Liver (tissue), 9 donors: Measurements from ENCODE around the gene BLNK. TPM values are rescaled to one million over a fixed set of nuclear protein-coding genes. Genes with fewer than 3 reads are reported as not detected.
A peak's percentile ranks its signal among the peaks of the same experiment; 100 is the strongest.

ENCODE experiments used
- DNase-seq: peaks from one replicate; pipeline ENCODE4 v3.0.0-alpha.2; 2017; ENCODE audit warnings: low spot score
- H3K27ac ChIP-seq, 2 donors: one replicate each; pipeline ENCODE4 v1.7.0; 2013; ENCODE audit warnings: inconsistent platforms in 2 of 2, low read length in 2 of 2, control low read depth in 1 of 2, low read depth in 1 of 2, mild to moderate bottlenecking in 1 of 2
- H3K27me3 ChIP-seq, 4 donors: one replicate each; pipeline versions ENCODE4 v1.6.1 to v1.7.0; 2013; ENCODE audit warnings: low read length in 3 of 4, inconsistent platforms in 1 of 4, mild to moderate bottlenecking in 1 of 4, moderate library complexity in 1 of 4; ENCODE audit not compliant: control insufficient read depth in 4 of 4, insufficient read depth in 4 of 4
- H3K36me3 ChIP-seq, 4 donors: one replicate each; pipeline versions ENCODE4 v1.6.1 to v1.7.0; 2013; ENCODE audit warnings: low read length in 3 of 4, mild to moderate bottlenecking in 3 of 4, low read depth in 1 of 4, moderate library complexity in 1 of 4; ENCODE audit not compliant: control insufficient read depth in 4 of 4, insufficient read depth in 3 of 4
- H3K4me1 ChIP-seq, 4 donors: one replicate each; pipeline versions ENCODE4 v1.6.1 to v1.7.0; 2013; ENCODE audit warnings: low read length in 3 of 4, mild to moderate bottlenecking in 3 of 4, moderate library complexity in 1 of 4; ENCODE audit not compliant: control insufficient read depth in 4 of 4, insufficient read depth in 4 of 4
- H3K4me3 ChIP-seq, 3 donors: one replicate each; pipeline versions ENCODE4 v1.6.1 to v1.7.0; 2013; ENCODE audit warnings: low read length in 3 of 3, control low read depth in 1 of 3, low read depth in 1 of 3, mild to moderate bottlenecking in 1 of 3
- H3K9ac ChIP-seq, 2 donors: one replicate each; pipeline ENCODE4 v1.7.0; 2013; ENCODE audit warnings: low read length in 2 of 2, mild to moderate bottlenecking in 2 of 2, moderate library complexity in 2 of 2, control low read depth in 1 of 2, low read depth in 1 of 2
- H3K9me3 ChIP-seq, 4 donors: one replicate each; pipeline versions ENCODE4 v1.6.1 to v1.7.0; 2013; ENCODE audit warnings: low read length in 3 of 4; ENCODE audit not compliant: control insufficient read depth in 4 of 4
- EGR1 ChIP-seq, 2 donors: IDR thresholded peaks; 2 replicates each; pipeline ENCODE4 v1.6.1; 2016 to 2018; ENCODE audit warnings: antibody characterized with exemption in 2 of 2, low read depth in 2 of 2
- FOXA1 ChIP-seq: IDR thresholded peaks from 2 replicates; pipeline ENCODE4 v1.6.1; 2016; ENCODE audit warnings: antibody characterized with exemption
- FOXA2 ChIP-seq: IDR thresholded peaks from 2 replicates; pipeline ENCODE4 v1.6.1; 2016; ENCODE audit warnings: antibody characterized with exemption
- GABPA ChIP-seq, 2 donors: IDR thresholded peaks in 1 of 2; conservative IDR thresholded peaks in 1 of 2; 2 replicates each; pipeline ENCODE4 v1.6.1; 2016; ENCODE audit warnings: antibody characterized with exemption in 2 of 2, mild to moderate bottlenecking in 1 of 2, moderate library complexity in 1 of 2
- HNF4A ChIP-seq, 2 donors: conservative IDR thresholded peaks; 2 replicates each; pipeline ENCODE4 v1.6.1; 2016; ENCODE audit warnings: antibody characterized with exemption in 2 of 2, mild to moderate bottlenecking in 2 of 2
- HNF4G ChIP-seq: IDR thresholded peaks from 2 replicates; pipeline ENCODE4 v1.6.1; 2016; ENCODE audit warnings: antibody characterized with exemption
- JUND ChIP-seq, 2 donors: IDR thresholded peaks; 2 replicates each; pipeline ENCODE4 v1.6.1; 2016; ENCODE audit warnings: antibody characterized with exemption in 2 of 2
- NR2F2 ChIP-seq: IDR thresholded peaks from 2 replicates; pipeline ENCODE4 v1.6.1; 2016; ENCODE audit warnings: antibody characterized with exemption
- RAD21 ChIP-seq, 2 donors: IDR thresholded peaks; 2 replicates each; pipeline ENCODE4 v1.6.1; 2016; ENCODE audit warnings: antibody characterized with exemption in 2 of 2, mild to moderate bottlenecking in 2 of 2
- RXRA ChIP-seq, 2 donors: IDR thresholded peaks; 2 replicates each; pipeline ENCODE4 v1.6.1; 2017 to 2018; ENCODE audit warnings: antibody characterized with exemption in 2 of 2, mild to moderate bottlenecking in 1 of 2
- SP1 ChIP-seq: IDR thresholded peaks from 2 replicates; pipeline ENCODE4 v1.6.1; 2018; ENCODE audit warnings: antibody characterized with exemption, mild to moderate bottlenecking
- TAF1 ChIP-seq: conservative IDR thresholded peaks from 2 replicates; pipeline ENCODE4 v1.6.1; 2016; ENCODE audit warnings: antibody characterized with exemption, mild to moderate bottlenecking
- YY1 ChIP-seq: IDR thresholded peaks from 2 replicates; pipeline ENCODE4 v1.6.1; 2016; ENCODE audit warnings: antibody characterized with exemption, mild to moderate bottlenecking
- whole genome bisulfite sequencing: extraction: QIAGEN DNeasy Blood & Tissue Kit; methylation state at CpG from one replicate; pipeline ENCODE4 v1.1.7; 2013; 5-methylcytosine and 5-hydroxymethylcytosine counted together
- polyA plus RNA-seq, 2 donors: library from polyadenylated mRNA; stranded (reverse) in 1 of 2; unstranded in 1 of 2; fragments of 200-250 nt in 1 of 2; fragments of >200 nt in 1 of 2; fragmentation: Nextera tagmentation in 1 of 2; extraction: Ambion mirVana in 1 of 2; gene quantifications; one replicate each; pipeline versions ENCODE4 v1.2.1 to v1.2.3, GENCODE V29; 2013 to 2015
- total RNA-seq, 2 donors: library from RNA; depleted of rRNA; stranded (reverse); fragments of >200 nt; gene quantifications; one replicate each; pipeline ENCODE4 v1.2.3, GENCODE V29; 2014
- TF ChIP-seq, protein P1 (sequence below): IDR thresholded peaks from 2 replicates; pipeline ENCODE4 v1.6.1; 2016; ENCODE audit warnings: antibody characterized with exemption
- TF ChIP-seq, protein P2 (sequence below): IDR thresholded peaks from 2 replicates; pipeline ENCODE4 v1.6.1; 2016; ENCODE audit warnings: antibody characterized with exemption, mild to moderate bottlenecking
- TF ChIP-seq, protein P3 (sequence below): fragments of 150-350 bp; IDR thresholded peaks from 2 replicates; pipeline ENCODE4 v1.5.1; 2017; ENCODE audit warnings: improper control_type of control experiment, low read depth, low read length; ENCODE audit not compliant: missing input control
- TF ChIP-seq, protein P4 (sequence below): IDR thresholded peaks from 2 replicates; pipeline ENCODE4 v1.6.1; 2016; ENCODE audit warnings: antibody characterized with exemption
- donor health status: healthy.
- donor health status: healthy.
- donor health status: healthy.
- donor health status: healthy.
- donor health status: healthy.

BLNK gene
- total and polyA plus RNA-seq, 4 donors: 3.3 to 45.2 (median 14.5) TPM

DNA sequence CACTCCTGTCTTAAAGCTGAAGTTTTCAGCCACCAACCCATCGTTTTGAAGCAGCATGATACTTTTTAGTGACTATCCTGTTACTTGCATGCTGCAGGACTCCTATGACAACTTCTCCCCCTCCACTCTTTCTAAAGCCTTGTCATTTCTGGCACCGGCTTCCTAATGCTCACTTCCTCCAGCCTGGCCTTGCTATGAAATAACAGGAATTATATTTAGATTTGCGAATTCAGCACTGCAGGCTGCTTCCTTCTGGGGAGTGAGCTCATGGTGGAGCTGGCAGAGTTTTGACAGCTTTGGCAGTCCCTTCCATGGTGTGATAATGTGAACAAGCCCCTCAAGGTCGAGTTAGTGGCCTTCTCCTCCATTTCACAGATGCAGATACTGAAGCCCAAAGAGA is 13.4 kb downstream of the BLNK start:
- H3K27me3 ChIP-seq: no peaks in the 10 kb centered on the region
- H3K4me1 ChIP-seq: peaks cover 2 to 36% (median 13%) of the 10 kb centered on the region in 4 donors
- no peak for TF ChIP-seq YY1
- peak; percentile 21 for TF ChIP-seq NR2F2
- H3K27ac ChIP-seq: peak overlapping the region in 1 of 2 donors; percentile 6
- WGBS: 52% methylated on average over 4 of the region's 4 CpGs
- H3K9ac ChIP-seq: no peak overlapping the region
- H3K4me3 ChIP-seq: no peak overlapping the region
- H3K36me3 ChIP-seq: peaks cover 0 to 4% (median 1%) of the 10 kb centered on the region in 4 donors
- no peaks in the 10 kb centered on the region for H3K9me3 ChIP-seq
- no peak for DNase-seq

DNA sequence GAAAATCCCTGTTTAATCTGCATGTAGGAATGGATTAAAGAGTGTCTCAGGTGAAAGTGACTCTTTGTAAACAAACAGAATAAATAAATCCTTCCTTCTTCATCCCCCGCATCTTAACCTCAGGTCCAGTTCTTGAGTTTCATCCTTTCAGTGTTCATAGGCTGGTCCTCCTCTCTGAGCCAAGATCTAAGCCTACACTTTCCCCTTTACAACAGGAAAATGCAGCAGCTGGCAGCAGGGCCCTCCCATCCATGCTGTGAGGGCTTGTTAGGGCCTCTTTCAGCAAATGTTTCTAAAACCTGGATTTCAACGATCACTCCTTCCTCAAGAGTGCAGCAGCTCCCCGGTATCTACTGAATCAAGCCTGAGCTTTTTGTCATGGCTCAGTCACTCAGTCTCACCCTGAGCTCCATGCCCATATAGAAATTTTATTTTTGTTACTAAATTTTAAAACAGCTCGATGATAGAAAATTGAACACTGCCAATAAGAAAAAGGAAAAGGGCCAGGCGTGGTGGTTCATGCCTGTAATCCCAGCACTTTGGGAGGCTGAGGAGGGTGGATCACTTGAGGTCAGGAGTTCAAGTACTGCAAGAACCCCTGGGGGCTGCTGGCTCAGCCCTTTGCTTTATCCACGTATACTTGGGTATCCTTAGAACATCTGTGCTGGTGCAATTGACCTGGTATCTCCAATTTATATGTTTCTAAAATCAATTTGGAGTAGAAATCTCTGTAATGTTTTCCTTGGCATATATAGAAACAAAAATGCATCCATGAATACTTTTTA is 15.6 kb downstream of the BLNK start:
- Histone ChIP-seq H3K27me3 (no peaks in the 10 kb centered on the region), H3K9ac (no peak overlapping the region), H3K27ac (no peak overlapping the region), H3K36me3 (peaks cover 0 to 6% (median 1%) of the 10 kb centered on the region in 4 donors), H3K9me3 (no peaks in the 10 kb centered on the region), H3K4me3 (no peak overlapping the region), H3K4me1 (peaks cover under 1 to 32% (median 13%) of the 10 kb centered on the region in 4 donors)
- TF ChIP-seq RAD21 (IDR thresholded peaks at IDR 0.05): no peak
- TF ChIP-seq HNF4G: no peak
- TF ChIP-seq RXRA (IDR thresholded peaks at IDR 0.05): no peak
- no peak for TF ChIP-seq EGR1 (IDR thresholded peaks at IDR 0.05; ENCODE audit: low read depth in 2 of 2)
- TF ChIP-seq JUND (IDR thresholded peaks at IDR 0.05): no peak
- TF ChIP-seq HNF4A (conservative IDR thresholded peaks at IDR 0.05): no peak
- no peak for TF ChIP-seq TAF1
- TF ChIP-seq GABPA (IDR thresholded peaks at IDR 0.05 in 1 of 2, conservative IDR thresholded peaks at IDR 0.05 in 1 of 2): no peak
- no peak for TF ChIP-seq FOXA2
- TF ChIP-seq, protein P1, sequence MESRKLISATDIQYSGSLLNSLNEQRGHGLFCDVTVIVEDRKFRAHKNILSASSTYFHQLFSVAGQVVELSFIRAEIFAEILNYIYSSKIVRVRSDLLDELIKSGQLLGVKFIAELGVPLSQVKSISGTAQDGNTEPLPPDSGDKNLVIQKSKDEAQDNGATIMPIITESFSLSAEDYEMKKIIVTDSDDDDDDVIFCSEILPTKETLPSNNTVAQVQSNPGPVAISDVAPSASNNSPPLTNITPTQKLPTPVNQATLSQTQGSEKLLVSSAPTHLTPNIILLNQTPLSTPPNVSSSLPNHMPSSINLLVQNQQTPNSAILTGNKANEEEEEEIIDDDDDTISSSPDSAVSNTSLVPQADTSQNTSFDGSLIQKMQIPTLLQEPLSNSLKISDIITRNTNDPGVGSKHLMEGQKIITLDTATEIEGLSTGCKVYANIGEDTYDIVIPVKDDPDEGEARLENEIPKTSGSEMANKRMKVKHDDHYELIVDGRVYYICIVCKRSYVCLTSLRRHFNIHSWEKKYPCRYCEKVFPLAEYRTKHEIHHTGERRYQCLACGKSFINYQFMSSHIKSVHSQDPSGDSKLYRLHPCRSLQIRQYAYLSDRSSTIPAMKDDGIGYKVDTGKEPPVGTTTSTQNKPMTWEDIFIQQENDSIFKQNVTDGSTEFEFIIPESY: no peak
- TF ChIP-seq, protein P2, sequence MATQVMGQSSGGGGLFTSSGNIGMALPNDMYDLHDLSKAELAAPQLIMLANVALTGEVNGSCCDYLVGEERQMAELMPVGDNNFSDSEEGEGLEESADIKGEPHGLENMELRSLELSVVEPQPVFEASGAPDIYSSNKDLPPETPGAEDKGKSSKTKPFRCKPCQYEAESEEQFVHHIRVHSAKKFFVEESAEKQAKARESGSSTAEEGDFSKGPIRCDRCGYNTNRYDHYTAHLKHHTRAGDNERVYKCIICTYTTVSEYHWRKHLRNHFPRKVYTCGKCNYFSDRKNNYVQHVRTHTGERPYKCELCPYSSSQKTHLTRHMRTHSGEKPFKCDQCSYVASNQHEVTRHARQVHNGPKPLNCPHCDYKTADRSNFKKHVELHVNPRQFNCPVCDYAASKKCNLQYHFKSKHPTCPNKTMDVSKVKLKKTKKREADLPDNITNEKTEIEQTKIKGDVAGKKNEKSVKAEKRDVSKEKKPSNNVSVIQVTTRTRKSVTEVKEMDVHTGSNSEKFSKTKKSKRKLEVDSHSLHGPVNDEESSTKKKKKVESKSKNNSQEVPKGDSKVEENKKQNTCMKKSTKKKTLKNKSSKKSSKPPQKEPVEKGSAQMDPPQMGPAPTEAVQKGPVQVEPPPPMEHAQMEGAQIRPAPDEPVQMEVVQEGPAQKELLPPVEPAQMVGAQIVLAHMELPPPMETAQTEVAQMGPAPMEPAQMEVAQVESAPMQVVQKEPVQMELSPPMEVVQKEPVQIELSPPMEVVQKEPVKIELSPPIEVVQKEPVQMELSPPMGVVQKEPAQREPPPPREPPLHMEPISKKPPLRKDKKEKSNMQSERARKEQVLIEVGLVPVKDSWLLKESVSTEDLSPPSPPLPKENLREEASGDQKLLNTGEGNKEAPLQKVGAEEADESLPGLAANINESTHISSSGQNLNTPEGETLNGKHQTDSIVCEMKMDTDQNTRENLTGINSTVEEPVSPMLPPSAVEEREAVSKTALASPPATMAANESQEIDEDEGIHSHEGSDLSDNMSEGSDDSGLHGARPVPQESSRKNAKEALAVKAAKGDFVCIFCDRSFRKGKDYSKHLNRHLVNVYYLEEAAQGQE: no peak
- no peak for TF ChIP-seq NR2F2
- no peak for TF ChIP-seq FOXA1
- TF ChIP-seq, protein P3, sequence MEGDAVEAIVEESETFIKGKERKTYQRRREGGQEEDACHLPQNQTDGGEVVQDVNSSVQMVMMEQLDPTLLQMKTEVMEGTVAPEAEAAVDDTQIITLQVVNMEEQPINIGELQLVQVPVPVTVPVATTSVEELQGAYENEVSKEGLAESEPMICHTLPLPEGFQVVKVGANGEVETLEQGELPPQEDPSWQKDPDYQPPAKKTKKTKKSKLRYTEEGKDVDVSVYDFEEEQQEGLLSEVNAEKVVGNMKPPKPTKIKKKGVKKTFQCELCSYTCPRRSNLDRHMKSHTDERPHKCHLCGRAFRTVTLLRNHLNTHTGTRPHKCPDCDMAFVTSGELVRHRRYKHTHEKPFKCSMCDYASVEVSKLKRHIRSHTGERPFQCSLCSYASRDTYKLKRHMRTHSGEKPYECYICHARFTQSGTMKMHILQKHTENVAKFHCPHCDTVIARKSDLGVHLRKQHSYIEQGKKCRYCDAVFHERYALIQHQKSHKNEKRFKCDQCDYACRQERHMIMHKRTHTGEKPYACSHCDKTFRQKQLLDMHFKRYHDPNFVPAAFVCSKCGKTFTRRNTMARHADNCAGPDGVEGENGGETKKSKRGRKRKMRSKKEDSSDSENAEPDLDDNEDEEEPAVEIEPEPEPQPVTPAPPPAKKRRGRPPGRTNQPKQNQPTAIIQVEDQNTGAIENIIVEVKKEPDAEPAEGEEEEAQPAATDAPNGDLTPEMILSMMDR: no peak
- TF ChIP-seq SP1: no peak
- TF ChIP-seq, protein P4, sequence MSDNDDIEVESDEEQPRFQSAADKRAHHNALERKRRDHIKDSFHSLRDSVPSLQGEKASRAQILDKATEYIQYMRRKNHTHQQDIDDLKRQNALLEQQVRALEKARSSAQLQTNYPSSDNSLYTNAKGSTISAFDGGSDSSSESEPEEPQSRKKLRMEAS: no peak
- no peak for DNase-seq
- WGBS: 83% methylated on average over 6 of the region's 6 CpGs
